RWPE1 (cell line): ENCODE measurements around the gene G2E3.
A peak's percentile ranks its signal among the peaks of the same experiment; 100 is the strongest.

Experiments used
- CTCF ChIA-PET: fragments of 350-600 bp; sonication (Branson Sonifier 250); formaldehyde crosslinking; extraction: SDS; loops from one replicate; lab custom pipeline; 2021; lab: Yijun Ruan, JAX
- POLR2A ChIA-PET: fragments of 400-600 bp; formaldehyde crosslinking; extraction: SDS; loops from one replicate; lab custom pipeline; 2020; ENCODE audit warnings: antibody characterized with exemption; ENCODE audit not compliant: low non-redundant PET; lab: Yijun Ruan, JAX
- DNase-seq: peaks from one replicate; pipeline ENCODE4 v3.0.0; 2012; ENCODE audit warnings: low spot score
- H3K27ac ChIP-seq: fragments of 450-650 bp; 2 replicates; pipeline ENCODE4 v1.5.1; 2017
- CTCF ChIP-seq: fragments of 450-650 bp; conservative IDR thresholded peaks from 2 replicates; pipeline ENCODE4 v1.5.1; 2017; ENCODE audit warnings: low read depth, mild to moderate bottlenecking

G2E3 gene

DNA sequence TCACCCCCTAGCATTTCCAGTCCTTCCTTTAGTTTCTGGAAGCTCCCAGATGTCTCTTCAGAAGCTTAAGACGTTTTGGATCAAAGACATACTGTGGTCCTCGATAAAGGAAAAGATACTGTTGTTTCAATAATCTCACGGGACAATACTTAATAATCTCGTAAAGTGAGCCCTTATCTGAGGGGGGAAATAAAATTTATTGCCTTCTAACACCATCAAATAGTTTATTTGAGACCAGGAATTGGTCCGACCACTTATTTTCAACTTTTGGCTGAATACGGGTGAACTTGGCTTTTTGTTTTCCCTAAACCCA is 640 bp upstream of the G2E3 start:
- ChIA-PET CTCF (no interaction called here), POLR2A (no interaction called here)
- H3K27ac ChIP-seq = peak overlapping the region; percentile 85; the same call in 1 of the 2 replicates
- TF ChIP-seq CTCF = no peak
- no peak for DNase-seq

- no peak for TF ChIP-seq CTCF
- DNase-seq = peak; percentile 25
- peak overlapping the region; percentile 85 for H3K27ac ChIP-seq
- CTCF ChIA-PET = no interaction called here
- POLR2A ChIA-PET = no interaction called here
Observed at GRCh38 chr14:30559638-30560091, 707 bp downstream of the G2E3 start.

DNA sequence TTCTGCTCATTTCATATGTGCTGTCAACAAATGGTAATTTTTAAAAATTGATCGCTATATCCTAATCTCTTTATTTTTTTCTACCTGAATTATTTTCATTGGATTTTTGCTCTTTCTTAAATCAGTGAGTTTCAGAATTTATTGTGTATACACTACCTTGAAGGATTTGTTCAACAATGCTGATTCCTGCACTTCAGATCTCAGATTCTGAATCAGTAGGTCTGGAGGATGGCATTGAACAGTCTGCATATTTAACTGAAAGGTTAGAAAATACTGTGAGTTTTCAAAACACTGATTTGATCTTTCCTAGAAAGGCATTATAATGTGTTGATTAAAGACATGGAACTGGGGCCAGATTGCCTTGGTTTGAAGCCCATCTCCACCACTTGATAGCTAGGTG is 1.6 kb downstream of the G2E3 start:
- no peak for DNase-seq
- ChIA-PET POLR2A (no interaction called here), CTCF (interaction anchor here (0.6 kb wide), 1 partner anchor 115 kb away, joined by 3 read pairs; no protein-coding TSS in a partner anchor)
- H3K27ac ChIP-seq = no peak overlapping the region
- no peak for TF ChIP-seq CTCF

GRCh38 chr14:30564235-30564867 is 5.4 kb downstream of the G2E3 start:
- TF ChIP-seq CTCF = no peak
- CTCF ChIA-PET = no interaction called here
- H3K27ac ChIP-seq = no peak overlapping the region
- POLR2A ChIA-PET = no interaction called here
- no peak for DNase-seq

GRCh38 chr14:30564868-30565248 is 5.9 kb downstream of the G2E3 start:
- no peak for DNase-seq
- CTCF ChIA-PET = no interaction called here
- POLR2A ChIA-PET = no interaction called here
- no peak for TF ChIP-seq CTCF
- H3K27ac ChIP-seq = no peak overlapping the region

DNA sequence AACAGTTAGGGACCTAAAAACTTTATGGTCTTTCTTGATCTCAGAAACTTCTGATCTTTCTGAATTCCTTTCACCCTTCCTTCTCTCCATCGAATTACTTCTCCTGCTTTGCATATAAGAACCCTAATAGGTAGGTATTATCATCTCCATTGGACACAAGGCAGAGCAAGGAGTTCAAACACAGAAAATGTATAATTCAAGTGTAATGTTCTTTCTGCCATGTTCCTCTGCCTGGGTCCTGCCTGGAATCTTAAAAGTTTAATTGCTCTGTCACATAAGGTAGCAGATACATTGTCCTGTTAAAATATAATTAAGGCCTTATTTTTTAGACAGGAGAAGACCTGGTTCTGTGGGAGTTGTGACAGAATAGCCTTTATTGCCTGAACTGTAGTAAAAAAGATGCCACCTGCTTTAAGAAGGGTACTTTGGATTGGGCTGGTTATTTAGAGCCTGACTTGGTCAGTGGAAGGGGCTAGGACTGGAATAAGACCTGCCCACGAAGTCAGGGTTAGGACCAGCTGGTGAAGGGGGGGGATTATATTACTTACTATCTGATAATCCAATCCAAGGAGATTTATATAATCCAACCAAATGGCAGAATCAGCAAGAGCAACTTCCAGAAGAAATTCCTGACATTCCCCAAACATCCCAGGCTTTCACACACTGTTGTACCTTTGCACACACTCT is 10.4 kb downstream of the G2E3 start:
- H3K27ac ChIP-seq = no peak overlapping the region
- POLR2A ChIA-PET = no interaction called here
- DNase-seq = no peak
- no peak for TF ChIP-seq CTCF
- CTCF ChIA-PET = no interaction called here
